GM21529 (cell line): ENCODE measurements around the gene GIPC1.

Experiments used
- ATAC-seq: cut with Tn5 transposase; IDR thresholded peaks from one replicate; pipeline ENCODE4 v1.9.1; 2021; ENCODE audit not compliant: unreplicated experiment

Gene GIPC1

DNA sequence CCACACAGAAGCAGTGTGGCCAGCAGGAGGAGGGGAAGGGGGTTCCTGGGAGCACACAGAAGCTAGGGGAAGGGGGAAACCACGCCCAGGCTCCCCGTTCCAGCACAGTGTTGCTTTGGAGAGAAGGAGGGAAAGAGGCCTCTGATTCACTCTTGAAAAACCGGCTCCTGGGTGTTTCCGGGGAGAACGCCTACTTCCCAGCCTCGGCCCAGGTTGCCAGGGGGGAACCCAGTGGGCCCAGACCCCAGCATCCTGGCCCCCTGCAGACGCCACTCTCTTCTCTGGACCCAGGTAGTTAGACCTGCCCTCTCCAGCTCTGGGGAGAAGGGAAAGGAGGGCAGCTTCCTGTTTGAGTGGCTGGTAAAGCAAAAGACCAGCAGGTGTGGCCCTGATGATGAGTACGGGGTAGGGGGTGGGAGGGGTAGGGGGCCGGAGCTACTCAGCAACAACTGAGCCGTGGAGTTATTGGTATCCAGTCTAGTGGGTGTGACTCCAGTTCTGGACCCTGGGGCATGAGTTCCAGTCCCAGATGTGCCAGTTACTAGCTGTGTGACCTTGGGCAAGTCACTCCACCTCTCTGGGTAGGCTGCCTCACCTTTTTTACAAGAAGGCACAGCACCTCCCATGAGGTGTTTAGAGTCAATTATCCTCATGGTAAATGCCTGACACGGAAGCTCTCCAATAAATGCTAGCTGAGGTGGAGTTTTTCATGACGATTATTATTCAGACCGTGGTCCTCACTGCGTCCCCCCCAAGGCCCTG, 836 bp downstream of the GIPC1 start:
- no peak for ATAC-seq

DNA sequence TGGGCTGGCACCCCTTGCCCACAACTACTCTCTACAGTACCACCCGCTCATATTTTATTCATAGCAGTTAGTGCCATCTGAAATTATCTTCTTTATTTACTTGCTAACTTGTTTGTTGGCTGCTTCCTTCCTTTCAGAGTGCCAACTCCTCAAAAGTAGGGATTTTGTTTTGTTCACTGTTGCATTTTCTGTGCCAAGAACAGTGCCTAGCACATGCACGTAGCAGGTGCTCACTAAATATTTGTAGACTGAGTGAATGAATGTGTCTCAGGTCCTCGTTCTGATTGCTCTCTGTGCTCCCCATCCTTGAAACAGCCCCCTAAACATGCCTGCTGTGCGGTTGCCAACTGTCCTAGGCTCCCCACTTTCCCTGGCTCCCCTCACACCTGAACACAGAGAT, 1.5 kb downstream of the GIPC1 start:
- no peak for ATAC-seq

DNA sequence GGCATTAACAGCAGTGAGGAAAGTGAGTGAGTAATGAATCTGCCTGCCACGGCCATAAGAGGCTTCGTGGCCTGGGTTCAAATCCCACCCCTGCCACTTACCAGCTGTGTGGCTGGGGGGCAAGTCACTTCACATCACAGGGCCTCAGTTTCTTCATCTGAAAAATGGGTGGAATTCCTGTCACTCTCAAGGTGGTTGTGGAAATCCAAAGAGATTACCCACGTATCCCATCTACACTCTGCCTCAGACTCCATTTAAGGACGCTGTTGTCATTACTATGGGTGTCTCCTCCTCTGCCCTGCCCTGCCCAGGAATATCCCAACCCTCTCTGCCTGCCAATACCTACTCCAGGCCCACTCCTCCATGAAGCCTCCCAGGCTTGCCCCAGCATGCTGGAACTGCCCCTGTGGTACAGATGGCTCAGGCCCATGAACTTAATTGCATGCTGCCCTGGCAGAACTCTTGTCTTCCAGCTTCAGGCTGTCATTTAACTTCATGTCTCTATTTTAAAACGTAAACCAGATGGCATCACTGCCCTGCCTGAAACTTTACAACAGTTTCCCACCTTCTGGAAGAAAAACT, 3.1 kb downstream of the GIPC1 start:
- ATAC-seq, result no peak

DNA sequence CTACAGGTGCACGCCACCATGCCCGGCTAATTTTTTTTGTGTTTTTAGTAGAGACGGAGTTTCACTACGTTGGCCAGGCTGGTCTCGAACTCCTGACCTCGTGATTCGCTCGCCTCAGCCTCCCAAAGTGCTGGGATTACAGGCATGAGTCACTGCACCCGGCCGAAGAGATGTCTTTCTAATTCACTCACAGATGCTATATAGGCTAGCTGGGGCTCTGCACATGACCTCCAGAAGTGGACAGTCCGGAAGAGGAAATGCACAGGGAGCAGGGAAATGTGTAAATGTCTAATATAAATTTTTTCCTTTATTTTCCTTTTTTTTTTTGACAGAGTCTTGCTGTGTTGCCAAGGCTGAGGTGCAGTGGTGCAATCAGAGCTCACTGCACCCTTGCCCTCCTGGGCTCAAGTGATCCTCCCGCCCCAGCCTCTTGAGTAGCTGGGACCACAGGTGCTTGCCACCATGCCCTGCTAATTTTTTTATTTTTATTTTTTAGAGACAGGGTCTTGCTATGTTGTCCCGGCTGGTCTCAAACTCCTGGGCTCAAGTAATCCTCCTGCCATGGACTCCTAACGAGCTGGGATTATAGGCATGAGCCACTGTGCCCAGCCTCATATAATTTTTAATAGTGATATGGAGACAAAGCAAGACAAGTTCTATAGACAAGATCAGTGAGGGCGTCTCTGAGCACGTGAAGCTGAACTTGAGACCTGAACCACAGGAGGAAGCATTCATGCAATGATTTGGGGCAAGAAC, 8.4 kb downstream of the GIPC1 start:
- no peak for ATAC-seq

DNA sequence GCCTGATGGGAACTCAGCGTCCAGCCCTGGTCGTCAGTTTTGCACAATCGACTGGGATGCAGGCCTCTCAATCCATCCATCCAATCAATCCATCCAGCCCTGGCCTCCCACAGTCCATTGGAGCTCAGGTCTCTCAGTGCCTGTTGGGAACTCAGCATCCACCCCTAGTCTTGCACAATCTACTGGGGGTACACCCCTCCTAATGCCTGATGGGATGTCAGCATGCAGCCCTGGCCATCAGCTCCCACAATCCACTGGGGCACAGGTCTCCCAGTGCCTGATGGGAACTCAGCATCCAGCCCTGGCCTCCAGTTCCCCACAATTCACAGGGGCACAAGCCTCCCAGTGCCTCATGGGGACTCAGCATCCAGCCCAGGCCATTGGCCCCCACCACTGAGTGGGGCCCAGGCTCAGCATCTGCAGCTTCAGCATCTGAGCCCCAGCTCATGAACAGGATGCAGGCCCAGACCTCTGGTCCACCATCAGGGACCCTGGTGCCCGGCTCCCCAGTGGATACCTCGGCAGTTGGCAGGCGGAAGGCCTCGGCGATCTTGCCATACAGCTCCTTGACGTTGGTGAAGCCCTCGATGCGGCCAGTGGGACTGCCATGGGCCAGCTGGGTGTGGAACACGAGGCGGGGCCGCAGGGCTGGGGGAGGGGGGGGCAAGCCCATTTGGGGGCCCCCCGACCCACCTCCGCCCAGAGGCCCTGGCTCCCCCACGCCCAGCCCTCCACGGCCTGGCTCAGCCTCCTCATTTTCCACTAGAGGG, 13.6 kb downstream of the GIPC1 start:
- no peak for ATAC-seq

DNA sequence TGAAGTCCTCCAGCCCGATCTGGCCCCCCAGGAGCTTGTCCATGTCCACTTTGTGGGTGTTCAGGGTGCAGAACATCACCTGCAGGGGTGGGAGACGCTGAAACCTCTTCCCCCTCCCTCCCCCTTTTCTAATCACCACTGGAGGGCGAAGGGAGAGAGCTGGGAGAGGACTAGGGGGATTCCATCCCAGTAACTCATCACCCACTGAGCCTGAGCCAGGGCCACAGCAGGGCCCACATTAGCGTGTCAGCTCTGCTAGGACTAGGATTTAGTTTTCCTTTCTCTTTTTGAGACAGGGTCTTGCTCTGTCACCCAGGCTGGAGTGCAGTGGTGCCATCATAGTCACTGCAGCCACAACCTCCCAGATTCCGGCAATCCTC, 15.2 kb downstream of the GIPC1 start:
- no peak for ATAC-seq

DNA sequence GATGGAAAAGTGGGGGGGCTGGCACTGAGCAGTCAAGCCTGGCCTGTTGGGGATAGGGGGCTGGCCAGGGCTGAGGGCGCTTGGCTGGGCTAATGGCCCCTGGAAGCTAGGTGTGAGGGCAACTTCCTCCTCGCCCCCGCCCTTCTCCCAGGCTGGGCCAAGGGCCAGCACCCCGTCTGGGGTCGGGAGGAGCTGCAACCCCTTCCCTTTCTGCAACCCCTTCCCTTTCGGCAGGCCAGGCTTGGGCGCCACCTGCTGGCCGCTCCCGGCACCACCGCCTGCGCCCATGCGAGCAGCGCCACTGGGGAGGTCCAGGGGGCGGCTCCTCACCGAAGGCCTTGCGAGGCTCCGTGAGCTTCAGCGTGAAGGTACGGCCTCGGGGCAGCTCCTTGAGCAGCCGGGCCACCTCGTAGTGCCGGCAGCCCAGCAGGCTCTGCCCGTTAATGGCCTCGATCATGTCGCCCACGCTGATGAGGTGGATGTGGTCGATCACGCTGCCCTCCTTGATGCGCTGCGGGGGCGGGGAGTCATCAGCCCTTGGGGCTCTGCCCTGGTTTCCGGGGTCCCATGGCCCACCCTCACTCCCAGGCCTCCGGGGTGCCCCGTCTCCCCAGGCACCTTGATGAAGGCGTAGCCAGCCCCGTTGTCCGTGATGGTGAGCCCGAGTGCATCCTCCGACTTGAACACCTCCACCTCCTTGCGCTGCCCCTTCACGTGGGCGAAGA, 15.8 kb downstream of the GIPC1 start:
- ATAC-seq, result no peak

DNA sequence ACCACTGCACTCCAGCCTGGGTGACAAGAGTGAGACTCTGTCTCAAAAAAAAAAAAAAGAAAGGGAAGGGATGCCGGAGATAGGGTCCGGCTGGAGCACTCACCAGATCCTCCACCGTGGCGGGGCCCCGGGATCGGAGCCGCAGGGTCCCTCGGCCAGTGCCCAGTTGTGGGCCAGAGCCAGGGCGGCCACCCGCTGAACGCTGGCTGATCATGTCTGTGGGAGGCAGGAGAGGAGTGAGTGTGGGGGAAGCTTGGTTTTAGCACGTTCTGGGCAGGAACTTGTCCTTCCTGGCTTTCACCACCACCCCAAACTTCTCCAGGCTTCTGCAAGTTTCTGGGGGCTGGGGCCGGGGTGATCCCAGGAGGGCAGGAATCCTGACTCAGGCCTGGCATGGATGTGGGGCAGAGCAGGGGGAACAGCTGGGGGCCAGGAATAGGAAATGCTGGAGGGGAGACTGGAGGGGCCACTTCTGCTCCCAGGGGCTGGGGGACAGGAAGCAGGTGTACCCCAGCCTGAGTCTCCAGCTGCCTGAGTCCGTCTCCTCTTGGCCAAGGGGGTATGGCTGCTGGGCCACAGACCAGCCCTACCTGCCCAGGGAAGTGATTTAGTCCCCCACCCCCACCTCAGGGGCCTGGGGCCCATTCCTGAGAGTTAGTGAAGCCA, 16.5 kb downstream of the GIPC1 start:
- no peak for ATAC-seq

DNA sequence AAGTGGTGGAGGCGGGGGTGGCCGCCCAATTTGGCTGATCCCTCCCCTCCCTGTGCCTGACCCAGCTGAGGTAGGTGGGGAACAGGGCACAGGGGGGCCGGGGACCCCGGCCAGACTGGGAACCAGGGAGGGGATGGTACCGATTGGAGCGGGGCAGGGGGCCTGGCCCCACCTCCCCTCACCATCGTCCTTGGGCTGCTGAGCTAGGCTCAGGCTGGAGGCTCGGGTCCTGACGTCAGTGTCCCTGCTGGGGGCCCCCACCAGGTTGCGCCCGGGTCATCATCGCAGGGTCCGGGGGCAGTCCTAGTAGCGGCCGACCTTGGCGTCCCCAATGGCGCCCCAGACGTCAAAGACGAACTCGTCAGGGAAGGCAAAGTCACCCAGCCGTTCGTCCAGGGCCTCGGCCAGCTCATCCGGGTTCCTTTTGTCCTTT, 17.8 kb downstream of the GIPC1 start:
- ATAC-seq, result no peak

DNA sequence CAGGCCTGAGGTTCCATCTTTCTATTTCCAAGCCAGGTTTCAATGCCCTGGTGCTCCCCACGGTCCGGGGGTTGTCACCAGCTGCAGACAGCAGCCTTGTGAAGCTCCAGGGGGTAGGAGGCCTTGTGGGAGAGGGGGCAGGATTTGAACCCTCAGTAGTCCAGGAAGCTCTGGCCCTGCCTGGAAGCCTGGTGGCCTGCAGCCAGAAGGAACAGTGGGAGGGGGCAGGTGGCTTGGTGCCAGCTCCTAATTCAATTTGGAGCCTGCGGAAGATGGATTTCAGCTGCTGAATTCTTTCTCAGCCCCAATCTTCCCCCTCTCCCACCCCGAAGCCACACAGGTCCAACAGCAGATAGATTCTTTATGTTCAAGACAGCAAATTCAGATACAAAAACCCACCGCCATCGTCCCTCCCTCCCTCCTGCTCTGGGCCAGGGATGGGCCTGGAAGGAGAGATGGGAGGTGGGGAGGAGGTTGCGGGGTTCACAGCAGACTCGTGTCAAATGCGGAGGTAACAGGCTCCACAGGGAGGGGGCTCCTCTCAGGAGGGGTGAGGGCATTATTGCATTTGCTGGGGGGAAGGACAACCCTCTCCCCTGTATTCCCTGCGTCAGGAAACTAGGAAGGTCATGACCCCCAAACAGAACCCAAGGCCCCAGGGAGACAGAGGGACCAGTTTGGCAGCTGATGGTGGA, 18.4 kb downstream of the GIPC1 start:
- ATAC-seq, result no peak

DNA sequence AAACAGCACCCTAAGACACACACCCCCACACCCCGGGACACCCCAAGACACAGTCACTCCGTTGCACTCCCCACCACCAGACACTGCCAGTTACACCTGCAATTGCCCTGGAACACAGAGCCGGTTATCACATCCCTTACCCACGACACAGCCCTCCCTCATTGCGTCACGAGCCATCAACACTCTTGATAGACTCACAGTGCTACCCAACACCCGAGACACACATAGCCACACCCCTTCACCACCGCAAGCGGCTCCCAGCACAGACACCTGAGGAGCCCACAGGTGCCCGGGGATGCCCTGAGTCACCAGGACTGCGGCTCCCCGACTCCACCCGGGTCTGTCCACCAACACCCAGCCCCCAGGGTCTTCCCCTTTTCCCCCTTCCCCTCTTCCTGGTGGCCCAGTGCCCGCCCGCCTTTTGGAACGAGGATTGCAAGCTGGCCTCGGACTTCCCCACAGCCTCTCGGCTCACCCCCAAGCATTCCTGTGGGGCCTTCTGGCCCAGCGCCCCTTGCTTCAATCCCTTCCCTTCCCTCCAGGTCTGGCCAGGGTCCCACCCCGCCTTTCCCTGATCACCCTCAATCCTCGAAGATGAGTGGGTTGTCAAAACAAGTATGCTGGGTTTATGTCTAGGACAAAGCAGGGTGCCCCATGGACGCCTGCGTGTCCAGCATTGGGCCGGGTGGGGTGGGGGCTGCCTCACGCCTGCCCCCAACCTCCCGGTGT, 19.1 kb downstream of the GIPC1 start:
- no peak for ATAC-seq

DNA sequence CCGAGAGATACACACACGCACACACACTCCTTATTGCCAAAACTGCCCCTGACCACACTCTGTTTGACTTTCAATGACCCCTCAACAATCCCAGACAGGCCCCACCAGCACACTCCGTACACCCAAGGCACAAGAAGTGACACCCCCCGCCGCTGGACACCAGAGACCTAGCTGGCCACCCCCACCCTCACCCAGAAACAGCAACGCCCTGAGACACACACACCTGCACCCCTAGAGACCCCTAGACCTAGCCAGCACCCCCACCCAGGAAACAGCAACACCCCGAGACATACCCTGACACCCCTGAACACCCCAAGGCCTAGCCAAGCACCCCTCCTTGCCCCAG, 19.6 kb downstream of the GIPC1 start:
- ATAC-seq, result no peak

DNA sequence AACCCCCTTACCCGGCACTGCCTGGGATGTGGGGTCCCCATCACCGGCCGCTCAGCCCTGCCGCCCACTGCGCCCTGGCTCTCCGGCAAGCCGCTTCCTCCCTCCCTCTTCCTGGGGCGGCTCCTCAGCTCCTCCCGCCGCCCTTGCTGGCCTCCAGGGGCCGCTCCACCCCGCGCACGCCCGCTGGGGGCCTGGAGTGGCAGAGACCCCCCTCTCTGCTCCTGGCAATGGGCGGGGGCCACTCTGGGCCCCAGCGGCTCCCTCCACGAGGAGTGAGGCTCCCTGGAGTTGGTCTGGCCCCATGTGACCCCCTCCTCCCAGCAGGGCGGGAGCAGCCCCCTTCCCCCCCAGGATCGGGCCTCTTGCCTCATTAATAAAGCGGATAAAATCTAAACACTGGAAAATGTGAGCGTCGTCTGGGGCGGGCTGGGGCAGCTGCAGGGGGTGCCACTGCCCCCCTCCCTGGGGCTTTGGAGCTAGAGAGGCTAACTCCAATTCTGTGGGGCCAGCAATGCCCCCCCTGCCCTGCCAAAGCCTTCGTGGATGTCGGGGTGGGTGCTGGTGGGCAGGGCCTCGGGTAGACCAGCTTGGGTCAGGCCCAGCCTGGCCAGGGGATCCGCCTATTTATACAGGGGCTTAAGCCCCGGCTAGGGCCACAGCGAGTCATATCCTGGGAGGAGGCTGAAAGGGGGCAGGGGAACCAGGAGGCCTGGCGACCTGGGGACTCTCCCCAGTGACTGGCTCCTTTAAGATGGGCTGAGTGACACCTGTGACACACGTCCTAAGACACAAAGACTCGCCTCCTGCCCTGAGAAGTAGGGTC, 20.5 kb downstream of the GIPC1 start, which contains the start of gene PTGER1:
Gene PTGER1 (minus strand): TSS at position 104 of the 823 bp plus-strand sequence. CDS start 1,034 bp downstream, outside the sequence.
- ATAC-seq, result no peak

DNA sequence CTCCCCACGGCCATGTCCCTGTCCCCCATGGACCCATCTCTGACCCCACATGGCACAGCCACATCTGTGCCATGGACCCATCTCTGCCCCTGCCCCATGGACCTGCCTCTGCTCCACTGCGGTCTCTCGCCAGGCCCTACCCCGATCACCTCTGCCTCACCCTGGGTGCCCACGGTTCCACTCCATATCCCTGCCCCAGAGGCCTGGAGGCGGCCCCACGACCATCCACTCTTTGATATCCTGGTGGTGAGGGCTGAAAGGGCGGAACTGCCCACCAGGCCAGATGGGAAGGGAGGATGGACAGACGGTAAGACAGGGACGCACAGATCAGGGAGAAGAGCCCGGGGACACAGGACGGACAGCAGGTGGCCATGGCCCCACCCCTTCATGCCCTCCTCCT, 21.1 kb downstream of the GIPC1 start:
- no peak for ATAC-seq

DNA sequence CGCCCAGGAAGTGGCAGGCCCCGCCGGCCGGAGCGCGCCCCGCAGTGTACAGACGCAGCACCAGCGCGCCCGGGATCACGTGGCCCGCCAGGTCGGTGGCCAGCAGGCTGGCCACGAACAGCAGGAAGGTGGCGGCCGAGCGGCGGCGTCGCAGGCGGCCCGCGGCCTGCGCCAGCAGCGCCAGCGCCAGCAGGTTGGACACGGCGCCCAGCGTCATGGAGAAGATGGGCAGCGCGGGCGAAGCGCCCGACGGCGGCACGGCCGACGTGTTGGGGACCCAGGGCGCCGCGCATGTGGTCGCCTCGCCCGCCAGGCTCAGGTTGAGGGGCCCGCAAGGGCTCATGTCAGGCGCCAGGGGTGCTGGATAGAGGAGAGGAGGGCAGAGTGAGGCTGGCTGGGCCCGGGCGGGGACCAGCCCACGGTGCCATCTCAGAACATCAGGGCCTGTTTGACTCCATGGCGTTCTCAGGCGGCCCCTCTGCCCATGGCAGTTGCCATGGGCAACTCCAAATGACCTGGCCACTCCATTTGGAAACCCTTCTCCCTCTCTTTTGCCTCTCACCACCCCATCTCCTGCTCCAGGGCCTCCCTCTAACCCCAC, 21.8 kb downstream of the GIPC1 start:
- no peak for ATAC-seq

DNA sequence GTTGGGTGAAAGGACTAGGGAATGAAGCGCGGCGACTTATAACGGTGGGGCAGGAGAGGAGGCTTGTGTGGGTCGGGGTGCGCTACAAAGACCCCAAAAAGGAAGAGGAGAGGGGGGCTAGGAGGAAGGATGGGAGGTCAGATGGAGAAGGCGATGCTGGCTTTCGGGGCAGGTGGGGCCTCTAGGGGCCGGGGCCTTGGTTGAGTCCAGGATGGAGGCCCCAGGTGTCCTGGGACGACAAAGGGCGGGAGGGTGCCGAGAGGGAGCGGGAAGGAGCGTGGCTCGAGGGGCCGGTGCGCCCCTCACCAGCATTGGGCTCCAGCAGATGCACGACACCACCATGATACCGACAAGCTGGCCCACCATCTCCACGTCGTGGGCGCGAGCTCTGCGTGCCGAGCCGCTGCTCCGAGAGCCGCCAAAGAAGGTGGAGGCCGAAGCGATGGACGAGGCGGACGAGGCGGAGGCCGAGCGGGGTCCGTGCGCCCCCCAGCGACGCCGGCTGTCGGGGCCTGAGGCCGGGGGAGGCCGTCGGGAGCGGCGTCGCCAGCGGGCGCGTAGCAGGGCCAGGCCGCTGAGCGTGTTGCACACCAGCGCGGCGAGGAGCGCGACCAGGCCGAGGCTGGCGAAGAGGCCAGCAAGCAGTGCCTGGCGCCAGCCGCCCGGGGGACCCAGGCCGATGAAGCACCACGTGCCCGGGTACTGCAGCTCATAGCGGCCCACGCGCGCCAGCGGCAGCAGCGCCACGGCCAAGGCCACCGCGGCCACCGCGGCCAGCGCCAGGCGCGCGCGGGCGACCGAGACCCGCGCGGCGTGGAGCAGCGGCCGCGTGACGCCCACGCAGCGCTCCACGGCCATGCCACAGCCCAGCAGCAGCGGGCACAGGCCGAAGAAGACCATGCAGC, 22.6 kb downstream of the GIPC1 start:
- ATAC-seq, result no peak
